Retinal pigment epithelial cell (primary cell): ENCODE results near the gene PCDHGA3.

Experiments
- DNase-seq: peaks from one replicate; pipeline ENCODE4 v3.0.0-alpha.2; 2010; ENCODE audit warnings: low read depth
- H3K4me3 ChIP-seq: 2 replicates; pipeline ENCODE4 v1.5.1; 2011; ENCODE audit warnings: mild to moderate bottlenecking, low read length, control low read depth, moderate library complexity
- CTCF ChIP-seq: conservative IDR thresholded peaks from 2 replicates; pipeline ENCODE4 v1.5.1; 2011; ENCODE audit warnings: low read depth, low read length, control low read depth, inconsistent platforms

The PCDHGA3 gene

GRCh38 chr5:141362719-141363118 lies 19.1 kb downstream of the PCDHGA3 start:
- no peak for DNase-seq
- TF ChIP-seq CTCF: no peak
- no peak overlapping the region for H3K4me3 ChIP-seq

- TF ChIP-seq CTCF: no peak
- DNase-seq: no peak
- H3K4me3 ChIP-seq: no peak within 1 kb of the TSS
These were observed 20.5 kb downstream of the PCDHGA3 start, which contains the start of gene PCDHGA5 for GRCh38 chr5:141363952-141364660. PCDHGA5 (plus strand) TSS chr5:141364162; CDS start chr5:141364331, 169 bp downstream.

GRCh38 chr5:141366016-141366896 lies 22.6 kb downstream of the PCDHGA3 start:
- H3K4me3 ChIP-seq: no peak overlapping the region
- no peak for DNase-seq
- no peak for TF ChIP-seq CTCF

- peak; percentile 43 for TF ChIP-seq CTCF
- H3K4me3 ChIP-seq: peak within 1 kb of the TSS; percentile 30
- DNase-seq: no peak
These were observed 26.6 kb downstream of the PCDHGA3 start, which contains the start of gene PCDHGB3 for GRCh38 chr5:141369994-141370848. PCDHGB3 (plus strand) TSS chr5:141370242; CDS start chr5:141370395, 153 bp downstream.

GRCh38 chr5:141371572-141372475 lies 28.2 kb downstream of the PCDHGA3 start:
- H3K4me3 ChIP-seq: no peak overlapping the region
- no peak for DNase-seq

More at GRCh38 chr5:141371572-141372475, 28.2 kb downstream of the PCDHGA3 start:
- no peak for TF ChIP-seq CTCF
